Stimulated activated CD4-positive, alpha-beta T cell treated with anti-CD3 and anti-CD28 coated beads, Interleukin-1b, Interleukin-23, amount 100 ng/mL, for 24 hours (primary cell): Measurements from ENCODE around the gene DYNC2LI1.

Experiments
- DNase-seq, 4 experiments: peaks; one replicate each; pipeline ENCODE4 v3.0.0-alpha.2; 2020; ENCODE audit warnings: low read depth in 4 of 4, low spot score in 1 of 4

DYNC2LI1 gene

GRCh38 chr2:43842866-43843226 lies 69.0 kb downstream of the DYNC2LI1 start:
- no peak for DNase-seq

- no peak for DNase-seq
Measured at GRCh38 chr2:43845181-43845580, 71.3 kb downstream of the DYNC2LI1 start.

- no peak for DNase-seq
Measured at GRCh38 chr2:43846140-43846793, 72.4 kb downstream of the DYNC2LI1 start.

GRCh38 chr2:43848214-43848613 lies 74.4 kb downstream of the DYNC2LI1 start:
- DNase-seq: no peak

GRCh38 chr2:43851011-43851980 lies 77.5 kb downstream of the DYNC2LI1 start:
- DNase-seq: no peak

GRCh38 chr2:43852196-43852730 lies 78.4 kb downstream of the DYNC2LI1 start:
- no peak for DNase-seq

GRCh38 chr2:43853141-43854081 lies 79.6 kb downstream of the DYNC2LI1 start:
- DNase-seq: no peak

- no peak for DNase-seq
Measured at GRCh38 chr2:43854671-43855070, 80.8 kb downstream of the DYNC2LI1 start.

- DNase-seq: no peak
Measured at GRCh38 chr2:43855292-43855691, 81.5 kb downstream of the DYNC2LI1 start.
